SK-N-MC (cell line): ENCODE measurements around the gene RAG2.

Source experiments
- EZH2 ChIP-seq: fragments of 200-600 bp; sonication (generic); IDR thresholded peaks from one replicate; pipeline ENCODE4 v1.6.1; 2017; ENCODE audit warnings: antibody characterized with exemption
- POLR2AphosphoS5 ChIP-seq: IDR thresholded peaks from 2 replicates; pipeline ENCODE4 v1.6.1; 2012; ENCODE audit warnings: mild to moderate bottlenecking, low read depth, low read length, borderline replicate concordance

GRCh38 chr11:36594316-36594989 lies 3.6 kb downstream of the RAG2 start, which contains the start of gene IFTAP:
- TF ChIP-seq POLR2AphosphoS5 (peak; percentile 74), EZH2 (no peak)
